Esophagus muscularis mucosa (tissue), 4 donors: ENCODE measurements around the gene ST8SIA6. TPM values are rescaled to one million over a fixed set of nuclear protein-coding genes. Genes with fewer than 3 reads are reported as not detected.

Experiments
- DNase-seq: peaks from one replicate; pipeline ENCODE4 v3.0.0-alpha.2; 2017; ENCODE audit errors: extremely low spot score
- H3K27ac ChIP-seq, 4 donors: fragments of 200-600 bp; sonication (generic); replicated peaks in 1 of 4; 1 replicate in 3 of 4; 2 replicates in 1 of 4; pipeline ENCODE4 v1.5.1; 2016 to 2019; ENCODE audit warnings: mild to moderate bottlenecking in 1 of 4
- H3K27me3 ChIP-seq, 4 donors: fragments of 200-600 bp; sonication (generic); one replicate each; pipeline versions ENCODE4 v1.5.1 to v1.6.0; 2016 to 2019
- H3K36me3 ChIP-seq, 4 donors: fragments of 200-600 bp; sonication (generic); one replicate each; pipeline ENCODE4 v1.5.1; 2016 to 2019
- H3K4me1 ChIP-seq, 4 donors: fragments of 200-600 bp; sonication (generic); one replicate each; pipeline ENCODE4 v1.5.1; 2016 to 2019
- H3K4me3 ChIP-seq, 4 donors: fragments of 200-600 bp; sonication (generic); 1 replicate in 2 of 4; 2 replicates in 2 of 4; pipeline ENCODE4 v1.5.1; 2016 to 2019; ENCODE audit warnings: mild to moderate bottlenecking in 4 of 4, moderate library complexity in 1 of 4
- H3K9me3 ChIP-seq, 4 donors: fragments of 200-600 bp; sonication (generic); 1 replicate in 3 of 4; 2 replicates in 1 of 4; pipeline ENCODE4 v1.5.1; 2016 to 2019
- CTCF ChIP-seq, 3 experiments: fragments of 200-600 bp in 2 of 3; fragments of 450-650 bp in 1 of 3; sonication (generic) in 2 of 3; IDR thresholded peaks; one replicate each; pipeline ENCODE4 v1.5.1; 2017 to 2019; ENCODE audit warnings: antibody characterized with exemption in 3 of 3, mild to moderate bottlenecking in 2 of 3, moderate library complexity in 1 of 3
- EP300 ChIP-seq: sonication (generic); formaldehyde crosslinking; IDR thresholded peaks from one replicate; pipeline ENCODE4 v1.6.1; 2017; ENCODE audit warnings: antibody characterized with exemption
- POLR2A ChIP-seq: fragments of 450-650 bp; IDR thresholded peaks from one replicate; pipeline ENCODE4 v1.6.1; 2017; ENCODE audit warnings: antibody characterized with exemption, moderate library complexity, mild to moderate bottlenecking, low read depth
- POLR2AphosphoS5 ChIP-seq, 2 donors: sonication (generic); formaldehyde crosslinking; IDR thresholded peaks; one replicate each; pipeline ENCODE4 v1.6.1; 2017; ENCODE audit warnings: antibody characterized with exemption in 2 of 2
- WGBS: methylation state at CpG from one replicate; pipeline ENCODE4 v1.1.5; 2018; 5-methylcytosine and 5-hydroxymethylcytosine counted together
- intact Hi-C: fragments of 100-400 bp; cut with DNase I; formaldehyde crosslinking; loops from one replicate; pipeline ENCODE4 v1.15.1; 2023
- total RNA-seq, 4 donors: library from RNA; depleted of rRNA; stranded (reverse); fragments of >200 nt; gene quantifications; one replicate each; pipeline versions ENCODE4 v1.1.0 to v1.2.1, GENCODE V29; 2016

Gene ST8SIA6
- total RNA-seq, 4 donors from 2014 or later: 1.2 to 1.8 (median 1.3) TPM

GRCh38 chr10:17427201-17427600 lies 27.2 kb downstream of the ST8SIA6 start:
- no peaks in the 10 kb centered on the region for H3K9me3 ChIP-seq
- H3K4me3 ChIP-seq: no peak overlapping the region
- H3K4me1 ChIP-seq: peaks cover 0 to 6% (median 4%) of the 10 kb centered on the region in 4 donors
- intact Hi-C loops: loop anchor here (10.0 kb wide), 1 partner anchor 162 kb away; no protein-coding TSS in a partner anchor
- WGBS: 90% methylated on average over 3 of the region's 3 CpGs
- peaks cover 0 to 18% (median 0%) of the 10 kb centered on the region in 4 donors for H3K27me3 ChIP-seq
- H3K27ac ChIP-seq: no peak overlapping the region
- TF ChIP-seq CTCF (IDR thresholded peaks at IDR 0.05) (no peak), POLR2AphosphoS5 (IDR thresholded peaks at IDR 0.05) (no peak), EP300 (no peak), POLR2A (no peak)
- no peaks in the 10 kb centered on the region for H3K36me3 ChIP-seq
- no peak for DNase-seq

DNA sequence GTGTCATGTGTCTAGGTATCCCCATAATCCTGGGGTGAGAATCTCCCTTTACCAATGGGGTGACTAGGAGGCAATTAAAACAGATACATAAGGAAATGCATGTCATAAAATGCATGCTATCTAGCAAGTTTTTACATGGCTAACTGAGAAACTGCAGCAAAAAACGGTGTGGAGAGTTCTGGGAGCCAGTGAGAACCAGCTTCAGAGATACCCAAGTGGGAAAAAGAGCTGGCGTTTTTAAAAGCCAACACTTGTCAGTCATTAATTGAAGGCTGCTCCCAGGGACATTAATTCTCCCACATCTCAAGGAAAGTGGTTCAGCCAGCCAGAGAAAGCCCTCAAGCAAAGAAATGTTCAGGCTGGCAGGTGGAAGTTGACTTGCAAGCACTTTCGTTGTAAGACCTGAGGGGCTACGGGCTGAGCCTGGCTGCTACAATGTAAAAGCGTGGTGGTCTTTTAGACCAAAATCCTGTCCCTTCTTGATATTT lies 28.1 kb downstream of the ST8SIA6 start:
- intact Hi-C loops: loop anchor here (10.0 kb wide), 1 partner anchor 162 kb away; no protein-coding TSS in a partner anchor
- WGBS: 75% methylated on average over 5 of the region's 5 CpGs
- Histone ChIP-seq H3K27ac (no peak overlapping the region), H3K4me1 (peaks cover 0 to 6% (median 4%) of the 10 kb centered on the region in 4 donors), H3K36me3 (no peaks in the 10 kb centered on the region), H3K9me3 (no peaks in the 10 kb centered on the region), H3K4me3 (no peak overlapping the region), H3K27me3 (peaks cover 0 to 13% (median 0%) of the 10 kb centered on the region in 4 donors)
- no peak for TF ChIP-seq CTCF (IDR thresholded peaks at IDR 0.05)
- no peak for TF ChIP-seq POLR2A
- TF ChIP-seq POLR2AphosphoS5 (IDR thresholded peaks at IDR 0.05): no peak
- TF ChIP-seq EP300: no peak
- no peak for DNase-seq

DNA sequence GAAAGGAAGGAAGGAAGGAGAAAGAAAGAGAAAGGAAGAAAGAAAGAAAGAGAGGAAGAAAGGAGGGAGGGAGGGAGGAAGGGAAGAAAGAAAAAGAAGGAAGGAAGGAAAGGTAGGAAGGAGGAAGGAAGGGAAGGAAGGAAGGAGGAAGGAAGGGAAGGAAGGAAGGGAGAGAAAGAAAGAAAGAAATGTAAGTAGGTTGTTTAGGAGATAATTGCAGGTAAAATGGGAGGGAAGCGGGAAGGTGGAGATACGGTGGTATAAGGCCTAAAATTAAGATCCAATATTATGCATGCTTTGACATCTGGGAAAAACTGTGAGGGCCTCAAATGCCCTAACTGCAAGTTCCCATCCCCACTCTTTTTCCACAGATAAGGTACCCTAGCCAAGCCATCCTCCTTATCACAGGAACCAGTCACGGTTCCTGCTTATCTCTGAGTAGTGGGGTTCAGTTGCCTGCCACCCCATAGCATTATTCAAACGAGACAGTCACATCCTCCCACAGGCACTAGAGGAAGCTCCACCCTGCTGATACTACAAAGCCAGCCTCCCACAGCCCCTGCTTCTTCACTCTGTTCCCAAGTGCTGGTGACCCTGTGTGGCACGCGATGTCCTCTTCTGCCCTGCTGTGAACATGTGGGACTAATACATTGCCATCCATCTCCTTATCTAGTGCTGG lies 28.7 kb downstream of the ST8SIA6 start:
- 59% methylated on average over 6 of the region's 6 CpGs for WGBS

GRCh38 chr10:17423632-17424186 lies 30.7 kb downstream of the ST8SIA6 start:
- H3K27ac ChIP-seq: no peak overlapping the region
- no peak overlapping the region for H3K4me3 ChIP-seq
- H3K4me1 ChIP-seq: no peaks in the 10 kb centered on the region
- TF ChIP-seq EP300 (no peak), POLR2A (no peak), POLR2AphosphoS5 (IDR thresholded peaks at IDR 0.05) (no peak), CTCF (IDR thresholded peaks at IDR 0.05) (no peak)
- H3K9me3 ChIP-seq: no peaks in the 10 kb centered on the region
- intact Hi-C loops: loop anchor here (10.0 kb wide), 1 partner anchor 159 kb away; no protein-coding TSS in a partner anchor
- DNase-seq: no peak
- H3K36me3 ChIP-seq: no peaks in the 10 kb centered on the region
- H3K27me3 ChIP-seq: peaks cover 0 to 16% (median 0%) of the 10 kb centered on the region in 4 donors
- 70% methylated on average over 2 of the region's 2 CpGs for WGBS

More for the DNA sequence above, 28.7 kb downstream of the ST8SIA6 start:
- Histone ChIP-seq H3K27ac (no peak overlapping the region), H3K4me3 (no peak overlapping the region), H3K4me1 (peaks cover 0 to 3% (median under 1%) of the 10 kb centered on the region in 4 donors), H3K36me3 (no peaks in the 10 kb centered on the region), H3K27me3 (peaks cover 0 to 13% (median 0%) of the 10 kb centered on the region in 4 donors), H3K9me3 (no peaks in the 10 kb centered on the region)
- TF ChIP-seq POLR2AphosphoS5 (IDR thresholded peaks at IDR 0.05) (no peak), CTCF (IDR thresholded peaks at IDR 0.05) (no peak), EP300 (no peak)
- DNase-seq: no peak
- intact Hi-C loops: loop anchor here (10.0 kb wide), 1 partner anchor 161 kb away; no protein-coding TSS in a partner anchor
